ENCODE results near the gene RPS29. TPM values are rescaled to one million over a fixed set of nuclear protein-coding genes. Genes with fewer than 3 reads are reported as not detected.
A peak's percentile ranks its signal among the peaks of the same experiment; 100 is the strongest.

The RPS29 gene
- total and polyA plus RNA-seq, 2 of the 13 experiments (the other 11 are each of a cell fraction or from before 2014, with no cell fraction given), result 4,303 to 8,215 TPM

DNA sequence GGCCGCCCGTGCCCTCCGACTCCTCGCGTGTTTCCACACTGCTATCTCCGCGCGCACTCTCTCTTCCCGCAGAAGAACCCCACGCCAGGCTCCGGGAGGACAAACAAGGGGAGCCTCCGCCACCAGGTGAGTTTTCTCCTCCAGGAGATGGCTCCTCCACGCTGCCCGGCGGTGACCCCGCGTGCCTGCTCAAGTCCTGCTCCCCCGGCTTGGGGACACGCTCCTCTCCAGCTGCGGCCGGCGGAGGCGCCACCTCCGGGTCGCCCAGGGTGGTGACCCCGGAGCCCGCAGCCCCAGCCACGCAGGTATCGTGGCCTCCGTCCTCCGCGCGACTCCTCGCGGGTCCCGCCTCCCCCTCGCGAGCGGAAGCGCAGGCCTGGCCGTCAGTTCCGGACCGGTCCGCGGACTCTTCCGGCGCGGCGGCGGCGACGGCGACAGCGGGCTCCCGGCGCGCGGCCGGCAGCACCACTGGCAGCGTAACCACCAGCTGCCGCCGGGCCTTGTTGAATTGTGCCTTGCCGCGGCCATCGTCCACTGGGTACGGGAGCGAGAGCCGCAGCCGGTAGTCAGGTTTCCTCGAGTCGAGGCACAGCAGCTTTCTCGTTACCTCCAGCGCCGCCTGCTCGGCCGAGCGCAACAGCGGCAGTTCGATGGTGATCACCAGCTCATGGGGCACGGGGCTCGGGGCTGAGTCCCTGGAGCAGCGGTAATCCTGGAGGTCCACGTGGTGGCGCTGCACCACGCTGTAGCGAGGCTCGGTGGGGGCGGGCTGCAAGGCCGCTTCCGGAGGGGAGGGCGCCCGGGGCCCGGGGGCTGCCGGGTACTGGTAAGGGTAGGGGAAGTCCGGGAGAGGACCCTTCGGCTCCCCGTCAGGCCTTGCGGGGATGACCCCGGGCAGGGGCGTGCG lies 47.7 kb upstream of the RPS29 start (continued):
- TF ChIP-seq ZNF34 (CRISPR knock-in tag; IDR thresholded peaks at IDR 0.05; ENCODE audit: borderline replicate concordance), result 0 out of 2 replicates have a peak, but pooled peaks have one; percentile 29
- TF ChIP-seq, protein P1, sequence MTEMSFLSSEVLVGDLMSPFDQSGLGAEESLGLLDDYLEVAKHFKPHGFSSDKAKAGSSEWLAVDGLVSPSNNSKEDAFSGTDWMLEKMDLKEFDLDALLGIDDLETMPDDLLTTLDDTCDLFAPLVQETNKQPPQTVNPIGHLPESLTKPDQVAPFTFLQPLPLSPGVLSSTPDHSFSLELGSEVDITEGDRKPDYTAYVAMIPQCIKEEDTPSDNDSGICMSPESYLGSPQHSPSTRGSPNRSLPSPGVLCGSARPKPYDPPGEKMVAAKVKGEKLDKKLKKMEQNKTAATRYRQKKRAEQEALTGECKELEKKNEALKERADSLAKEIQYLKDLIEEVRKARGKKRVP (CRISPR knock-in tag; IDR thresholded peaks at IDR 0.05), result peak in 1 of 2 experiments; percentile 71; a peak in 2 of 4 replicates
- no peak for TF ChIP-seq ZNF10 (CRISPR knock-in tag; IDR thresholded peaks at IDR 0.05; ENCODE audit: borderline replicate concordance, low read depth)
- TF ChIP-seq, protein P2, sequence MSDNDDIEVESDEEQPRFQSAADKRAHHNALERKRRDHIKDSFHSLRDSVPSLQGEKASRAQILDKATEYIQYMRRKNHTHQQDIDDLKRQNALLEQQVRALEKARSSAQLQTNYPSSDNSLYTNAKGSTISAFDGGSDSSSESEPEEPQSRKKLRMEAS (IDR thresholded peaks at IDR 0.05), result peak; percentile 77
- no peak for TF ChIP-seq HNF1A (IDR thresholded peaks at IDR 0.05; ENCODE audit: low read depth)
- peak; percentile 84 for TF ChIP-seq HNF1A (CRISPR knock-in tag; IDR thresholded peaks at IDR 0.05; ENCODE audit: borderline replicate concordance)
- peak; percentile 43; the same call in 1 of the 2 replicates for TF ChIP-seq STAT6 (CRISPR knock-in tag; IDR thresholded peaks at IDR 0.05; ENCODE audit: borderline replicate concordance)
- peak; percentile 68; the same call in 1 of the 2 replicates for TF ChIP-seq TP53 (CRISPR knock-in tag; conservative IDR thresholded peaks at IDR 0.05)
- 0 out of 2 replicates have a peak, but pooled peaks have one; percentile 14 for TF ChIP-seq ZNF878 (CRISPR knock-in tag; IDR thresholded peaks at IDR 0.05)
- peak; percentile 73; the same call in 1 of the 2 replicates for TF ChIP-seq PAXIP1 (CRISPR knock-in tag; conservative IDR thresholded peaks at IDR 0.05)
- peak; percentile 77 for TF ChIP-seq PHF20 (CRISPR knock-in tag; IDR thresholded peaks at IDR 0.05)
- TF ChIP-seq ZNF776 (CRISPR knock-in tag; IDR thresholded peaks at IDR 0.05), result no peak; the same call in none of the 2 replicates
- peak; percentile 78; the same call in 1 of the 2 replicates for TF ChIP-seq ZBTB25 (CRISPR knock-in tag; IDR thresholded peaks at IDR 0.05)
